NCI-H2196 treated with DMSO at 0.1 percent for 48 hours (cell line): ENCODE data around the gene PDCD1.
"Not testable (repeated sequence)": the region's sequence is repeated elsewhere in the genome, so short reads cannot be mapped to it uniquely, and the experiment has no call there.

ENCODE experiments used
- DNase-seq: peaks from one replicate; lab custom pipeline; 2025; ENCODE audit not compliant: unreplicated experiment; lab: John Stamatoyannopoulos, UW

Gene PDCD1

GRCh38 chr2:241801611-241802420 lies 56.9 kb downstream of the PDCD1 start:
- DNase-seq, result no peak

DNA sequence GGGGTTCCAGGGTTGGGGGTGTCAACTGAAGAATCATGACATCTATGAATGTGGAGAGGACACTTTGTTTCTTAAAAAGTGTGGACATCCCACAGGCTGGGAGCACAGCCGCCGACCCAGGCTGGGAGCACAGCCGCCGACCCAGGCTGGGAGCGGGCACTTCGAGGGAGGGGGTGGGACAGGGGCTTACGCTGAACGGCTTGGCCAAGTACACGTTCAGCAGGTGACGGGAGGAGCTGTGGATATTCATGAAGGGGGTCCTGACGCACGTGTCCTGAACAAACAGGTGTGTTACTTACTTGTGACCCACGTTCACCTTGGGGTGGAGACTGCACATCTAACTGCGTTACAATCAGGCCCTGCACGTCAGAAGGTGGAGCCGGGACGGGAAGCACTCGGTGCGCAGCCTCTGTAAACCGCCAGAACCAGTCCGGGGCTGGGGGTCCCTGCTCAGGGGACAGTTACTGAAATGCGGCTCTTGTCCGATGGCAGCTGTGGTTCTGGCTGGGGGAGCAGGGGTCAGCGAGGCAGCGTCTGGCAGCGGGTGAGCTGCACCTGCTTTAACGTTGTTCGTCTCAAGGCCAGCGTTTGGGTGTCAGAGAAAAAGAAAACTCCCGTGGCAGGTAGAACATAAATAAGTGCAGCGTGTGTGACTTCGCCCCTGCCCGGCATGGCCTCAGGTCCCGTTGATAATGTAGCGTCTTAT lies 58.3 kb downstream of the PDCD1 start:
- DNase-seq, result not testable (repeated sequence)
